Peyer's patch (tissue), 4 donors: ENCODE results near the gene PELI1. TPM values are rescaled to one million over a fixed set of nuclear protein-coding genes. Genes with fewer than 3 reads are reported as not detected.
A peak's percentile ranks its signal among the peaks of the same experiment; 100 is the strongest.

ENCODE experiments used
- DNase-seq, 3 donors: peaks; one replicate each; pipeline ENCODE4 v3.0.0-alpha.2; 2017 to 2019
- H3K27ac ChIP-seq, 4 donors: fragments of 200-600 bp; sonication (generic); one replicate each; pipeline ENCODE4 v1.5.1; 2016 to 2019
- H3K27me3 ChIP-seq, 2 donors: fragments of 200-600 bp; sonication (generic); one replicate each; pipeline ENCODE4 v1.5.1; 2019
- H3K36me3 ChIP-seq, 3 donors: fragments of 200-600 bp; sonication (generic); one replicate each; pipeline ENCODE4 v1.5.1; 2016 to 2019
- H3K4me1 ChIP-seq, 4 donors: fragments of 200-600 bp; sonication (generic); one replicate each; pipeline ENCODE4 v1.5.1; 2016 to 2019
- H3K4me3 ChIP-seq, 4 donors: fragments of 200-600 bp; sonication (generic); 1 replicate in 3 of 4; 2 replicates in 1 of 4; pipeline ENCODE4 v1.5.1; 2016 to 2019; ENCODE audit warnings: mild to moderate bottlenecking in 1 of 4
- H3K9me3 ChIP-seq, 4 donors: fragments of 200-600 bp; sonication (generic); one replicate each; pipeline ENCODE4 v1.5.1; 2016 to 2019; ENCODE audit warnings: mild to moderate bottlenecking in 1 of 4
- POLR2A ChIP-seq, 2 donors: fragments of 450-650 bp; IDR thresholded peaks; one replicate each; pipeline ENCODE4 v1.5.1; 2017; ENCODE audit warnings: antibody characterized with exemption in 2 of 2, mild to moderate bottlenecking in 2 of 2, moderate library complexity in 2 of 2
- total RNA-seq, 4 donors: library from RNA; depleted of rRNA; stranded (reverse); fragments of >200 nt; gene quantifications; one replicate each; pipeline ENCODE4 v1.1.0, GENCODE V29; 2016
- TF ChIP-seq, protein P1 (sequence below), 6 experiments: fragments of 450-650 bp in 4 of 6; fragments of 200-600 bp in 2 of 6; sonication (generic) in 1 of 6; IDR thresholded peaks; one replicate each; pipeline ENCODE4 v1.5.1; 2017 to 2019; ENCODE audit warnings: antibody characterized with exemption in 6 of 6, mild to moderate bottlenecking in 3 of 6, moderate library complexity in 1 of 6

PELI1 gene
- total RNA-seq, 4 donors from 2014 or later, result 22.3 to 45.7 (median 40.2) TPM

DNA sequence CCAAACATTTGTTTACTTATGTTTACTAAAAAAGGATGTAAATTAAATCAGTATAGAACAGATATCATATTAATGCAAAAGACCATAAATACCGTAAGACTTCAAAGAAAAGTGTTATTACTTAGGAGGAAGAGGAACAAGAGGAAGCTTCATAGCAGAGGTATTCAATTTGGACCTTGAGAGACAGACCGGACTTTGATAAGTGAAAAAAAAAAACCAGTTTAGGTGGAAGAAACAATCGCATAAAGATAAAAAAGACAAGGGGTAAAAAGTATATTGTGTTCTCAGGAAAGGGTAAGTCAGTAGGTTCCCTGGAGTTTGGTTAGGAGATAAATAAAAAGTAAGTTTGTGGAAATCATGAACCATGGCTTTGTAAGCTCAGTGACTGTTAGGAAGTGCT is 17.6 kb downstream of the PELI1 start:
- no peaks in the 10 kb centered on the region for H3K9me3 ChIP-seq
- H3K36me3 ChIP-seq, result no peaks in the 10 kb centered on the region
- H3K4me1 ChIP-seq, result peaks cover 0 to 25% (median 0%) of the 10 kb centered on the region in 4 donors
- no peak overlapping the region for H3K27ac ChIP-seq
- H3K4me3 ChIP-seq, result no peak overlapping the region
- DNase-seq, result no peak
- H3K27me3 ChIP-seq, result no peaks in the 10 kb centered on the region
- TF ChIP-seq POLR2A (IDR thresholded peaks at IDR 0.05), result no peak
- TF ChIP-seq, protein P1, sequence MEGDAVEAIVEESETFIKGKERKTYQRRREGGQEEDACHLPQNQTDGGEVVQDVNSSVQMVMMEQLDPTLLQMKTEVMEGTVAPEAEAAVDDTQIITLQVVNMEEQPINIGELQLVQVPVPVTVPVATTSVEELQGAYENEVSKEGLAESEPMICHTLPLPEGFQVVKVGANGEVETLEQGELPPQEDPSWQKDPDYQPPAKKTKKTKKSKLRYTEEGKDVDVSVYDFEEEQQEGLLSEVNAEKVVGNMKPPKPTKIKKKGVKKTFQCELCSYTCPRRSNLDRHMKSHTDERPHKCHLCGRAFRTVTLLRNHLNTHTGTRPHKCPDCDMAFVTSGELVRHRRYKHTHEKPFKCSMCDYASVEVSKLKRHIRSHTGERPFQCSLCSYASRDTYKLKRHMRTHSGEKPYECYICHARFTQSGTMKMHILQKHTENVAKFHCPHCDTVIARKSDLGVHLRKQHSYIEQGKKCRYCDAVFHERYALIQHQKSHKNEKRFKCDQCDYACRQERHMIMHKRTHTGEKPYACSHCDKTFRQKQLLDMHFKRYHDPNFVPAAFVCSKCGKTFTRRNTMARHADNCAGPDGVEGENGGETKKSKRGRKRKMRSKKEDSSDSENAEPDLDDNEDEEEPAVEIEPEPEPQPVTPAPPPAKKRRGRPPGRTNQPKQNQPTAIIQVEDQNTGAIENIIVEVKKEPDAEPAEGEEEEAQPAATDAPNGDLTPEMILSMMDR (IDR thresholded peaks at IDR 0.05), result no peak

- DNase-seq, result no peak
- peaks cover 0 to 32% (median 0%) of the 10 kb centered on the region in 4 donors for H3K4me1 ChIP-seq
- H3K9me3 ChIP-seq, result no peaks in the 10 kb centered on the region
- H3K36me3 ChIP-seq, result no peaks in the 10 kb centered on the region
- TF ChIP-seq, protein P1 (IDR thresholded peaks at IDR 0.05), result no peak
- TF ChIP-seq POLR2A (IDR thresholded peaks at IDR 0.05), result no peak
- H3K27me3 ChIP-seq, result no peaks in the 10 kb centered on the region
- H3K27ac ChIP-seq, result peak overlapping the region in 1 of 4 donors; percentile 21
- no peak overlapping the region for H3K4me3 ChIP-seq
These were observed 19.6 kb downstream of the PELI1 start for GRCh38 chr2:64124571-64124970.

GRCh38 chr2:64124168-64124567 is 20.1 kb downstream of the PELI1 start:
- TF ChIP-seq, protein P1 (IDR thresholded peaks at IDR 0.05), result no peak
- H3K36me3 ChIP-seq, result no peaks in the 10 kb centered on the region
- H3K27ac ChIP-seq, result peak overlapping the region in 2 of 4 donors; percentile 6 to 54
- H3K9me3 ChIP-seq, result no peaks in the 10 kb centered on the region
- no peak overlapping the region for H3K4me3 ChIP-seq
- H3K4me1 ChIP-seq, result peaks cover 0 to 29% (median 0%) of the 10 kb centered on the region in 4 donors
- DNase-seq, result no peak
- no peaks in the 10 kb centered on the region for H3K27me3 ChIP-seq

GRCh38 chr2:64123740-64124139 is 20.5 kb downstream of the PELI1 start:
- TF ChIP-seq, protein P1 (IDR thresholded peaks at IDR 0.05), result no peak
- TF ChIP-seq POLR2A (IDR thresholded peaks at IDR 0.05), result no peak
- Histone ChIP-seq H3K36me3 (no peaks in the 10 kb centered on the region), H3K9me3 (no peaks in the 10 kb centered on the region), H3K27me3 (no peaks in the 10 kb centered on the region), H3K4me1 (peaks cover 0 to 24% (median 0%) of the 10 kb centered on the region in 4 donors), H3K27ac (peak overlapping the region in 2 of 4 donors; percentile 8 to 54), H3K4me3 (no peak overlapping the region)
- DNase-seq, result no peak

- DNase-seq, result peak in 1 of 3 donors; percentile 63
- peak overlapping the region in 3 of 4 donors; percentile 13 to 71 (median 58) for H3K27ac ChIP-seq
- TF ChIP-seq, protein P1 (IDR thresholded peaks at IDR 0.05), result no peak
- peak in 1 of 2 donors; percentile 59 for TF ChIP-seq POLR2A (IDR thresholded peaks at IDR 0.05)
- H3K9me3 ChIP-seq, result no peaks in the 10 kb centered on the region
- H3K36me3 ChIP-seq, result no peaks in the 10 kb centered on the region
- peak overlapping the region in 1 of 4 donors; percentile 28 for H3K4me3 ChIP-seq
- H3K27me3 ChIP-seq, result no peaks in the 10 kb centered on the region
- peaks cover 0 to 24% (median 0%) of the 10 kb centered on the region in 4 donors for H3K4me1 ChIP-seq
These were observed 21.9 kb downstream of the PELI1 start for GRCh38 chr2:64122358-64122757.

GRCh38 chr2:64120928-64121327 is 23.3 kb downstream of the PELI1 start:
- TF ChIP-seq, protein P1 (IDR thresholded peaks at IDR 0.05), result no peak
- TF ChIP-seq POLR2A (IDR thresholded peaks at IDR 0.05), result peak in 1 of 2 donors; percentile 33
- peak overlapping the region in 2 of 4 donors; percentile 28 to 44 for H3K4me3 ChIP-seq
- H3K27ac ChIP-seq, result peak overlapping the region in 3 of 4 donors; percentile 13 to 87 (median 71)
- no peak for DNase-seq
- no peaks in the 10 kb centered on the region for H3K9me3 ChIP-seq
- no peaks in the 10 kb centered on the region for H3K27me3 ChIP-seq
- no peaks in the 10 kb centered on the region for H3K36me3 ChIP-seq
- peaks cover 0 to 35% (median 2%) of the 10 kb centered on the region in 4 donors for H3K4me1 ChIP-seq
